OCI-LY3 (cell line): ENCODE data around the gene SEBOX.
A peak's percentile ranks its signal among the peaks of the same experiment; 100 is the strongest.

ENCODE experiments used
- H2AFZ ChIP-seq: fragments of 200-600, 300-600 bp; shearing (Covaris generic); 2 replicates; pipeline ENCODE4 v1.6.0; 2014; ENCODE audit warnings: antibody characterized with exemption, low read depth, low read length
- H3K27ac ChIP-seq: fragments of 200-600, 300-600 bp; sonication (generic); 2 replicates; pipeline ENCODE4 v1.5.1; 2014; ENCODE audit warnings: mild to moderate bottlenecking, low read length, moderate library complexity, mixed read lengths
- H3K27me3 ChIP-seq: fragments of 200-600, 300-600 bp; sonication (generic); 2 replicates; pipeline ENCODE4 v1.6.1; 2014; ENCODE audit warnings: low read depth, low read length, mixed read lengths
- H3K36me3 ChIP-seq: fragments of 200-600, 300-600 bp; sonication (generic); replicated peaks from 2 replicates; pipeline ENCODE3; 2014; ENCODE audit warnings: low read depth, low read length, mixed read lengths
- H3K4me1 ChIP-seq: fragments of 300-600, 200-600 bp; sonication (generic); 2 replicates; pipeline ENCODE4 v1.6.1; 2014; ENCODE audit warnings: low read length, mixed read lengths
- H3K4me2 ChIP-seq: fragments of 200-600, 300-600 bp; sonication (generic); 2 replicates; pipeline ENCODE4 v1.6.1; 2014; ENCODE audit warnings: low read length, mixed read lengths
- H3K4me3 ChIP-seq: fragments of 300-600, 200-600 bp; sonication (generic); 2 replicates; pipeline ENCODE4 v1.5.1; 2014; ENCODE audit warnings: antibody characterized with exemption, mild to moderate bottlenecking, low read length, moderate library complexity
- H3K79me2 ChIP-seq: fragments of 300-600, 200-600 bp; shearing (Covaris generic); 2 replicates; pipeline ENCODE4 v1.6.1; 2014; ENCODE audit warnings: mild to moderate bottlenecking, low read length, mixed read lengths
- H3K9ac ChIP-seq: fragments of 300-600, 200-600 bp; shearing (Covaris generic); 2 replicates; pipeline ENCODE4 v1.6.0; 2014; ENCODE audit warnings: mild to moderate bottlenecking, low read length, moderate library complexity
- H3K9me3 ChIP-seq: fragments of 200-600, 300-600 bp; shearing (Covaris generic); 2 replicates; pipeline ENCODE4 v1.6.1; 2014; ENCODE audit warnings: low read length, mixed read lengths; ENCODE audit not compliant: insufficient read depth
- H4K20me1 ChIP-seq: fragments of 200-600, 300-600 bp; sonication (generic); 2 replicates; pipeline ENCODE4 v1.6.1; 2016; ENCODE audit warnings: low read length, mixed read lengths; ENCODE audit not compliant: insufficient read depth
- CTCF ChIP-seq: fragments of 200-600, 300-600 bp; sonication (generic); IDR thresholded peaks from 2 replicates; pipeline ENCODE4 v1.5.1; 2014; ENCODE audit warnings: antibody characterized with exemption, low read length, low read depth
- EZH2phosphoT487 ChIP-seq: fragments of 200-600 bp; shearing (Covaris generic); IDR thresholded peaks from 2 replicates; pipeline ENCODE4 v1.6.1; 2018; ENCODE audit warnings: antibody characterized with exemption, mixed run types, low read depth

SEBOX gene

GRCh38 chr17:28331891-28332420 lies 33.0 kb downstream of the SEBOX start:
- Histone ChIP-seq H3K27me3 (no peaks in the 10 kb centered on the region), H3K36me3 (peaks cover 22% of the 10 kb centered on the region), H3K4me1 (peaks cover 32% of the 10 kb centered on the region), H3K27ac (no peak overlapping the region), H3K9me3 (no peaks in the 10 kb centered on the region), H2AFZ (no peak overlapping the region), H3K79me2 (peaks cover 41% of the 10 kb centered on the region), H3K4me3 (no peak overlapping the region), H3K9ac (no peak overlapping the region), H3K4me2 (no peak overlapping the region), H4K20me1 (peaks cover 5% of the 10 kb centered on the region; the same call in 1 of the 2 replicates)
- TF ChIP-seq EZH2phosphoT487 (no peak), CTCF (no peak)

- Histone ChIP-seq H4K20me1 (peaks cover 15% of the 10 kb centered on the region; the same call in 1 of the 2 replicates), H2AFZ (no peak overlapping the region), H3K4me2 (no peak overlapping the region), H3K9ac (no peak overlapping the region), H3K4me3 (no peak overlapping the region), H3K27me3 (no peaks in the 10 kb centered on the region), H3K79me2 (peaks cover 44% of the 10 kb centered on the region), H3K4me1 (peaks cover 39% of the 10 kb centered on the region), H3K36me3 (peaks cover 35% of the 10 kb centered on the region), H3K9me3 (no peaks in the 10 kb centered on the region), H3K27ac (no peak overlapping the region)
- TF ChIP-seq CTCF (no peak), EZH2phosphoT487 (no peak)
Observed at GRCh38 chr17:28330671-28331070, 34.3 kb downstream of the SEBOX start.

- Histone ChIP-seq H3K4me2 (no peak overlapping the region), H4K20me1 (peaks cover 33% of the 10 kb centered on the region), H3K36me3 (peaks cover 48% of the 10 kb centered on the region), H3K79me2 (peaks cover 57% of the 10 kb centered on the region), H2AFZ (no peak overlapping the region), H3K4me1 (peaks cover 52% of the 10 kb centered on the region), H3K27ac (peak overlapping the region; percentile 94; the same call in 1 of the 2 replicates), H3K9me3 (no peaks in the 10 kb centered on the region), H3K4me3 (no peak overlapping the region), H3K27me3 (no peaks in the 10 kb centered on the region), H3K9ac (no peak overlapping the region)
- TF ChIP-seq CTCF (no peak), EZH2phosphoT487 (no peak)
Observed at GRCh38 chr17:28328325-28328724, 36.7 kb downstream of the SEBOX start.

GRCh38 chr17:28327709-28328108 lies 37.3 kb downstream of the SEBOX start:
- Histone ChIP-seq H3K27ac (peak overlapping the region; percentile 94), H3K4me1 (peaks cover 58% of the 10 kb centered on the region), H3K4me3 (peak overlapping the region; percentile 29), H3K9ac (0 out of 2 replicates have a peak overlapping the region, but pooled peaks have one; percentile 24), H3K9me3 (no peaks in the 10 kb centered on the region), H4K20me1 (peaks cover 39% of the 10 kb centered on the region), H3K4me2 (peak overlapping the region; percentile 62), H3K79me2 (peaks cover 63% of the 10 kb centered on the region), H3K36me3 (peaks cover 53% of the 10 kb centered on the region), H3K27me3 (no peaks in the 10 kb centered on the region), H2AFZ (no peak overlapping the region)
- TF ChIP-seq CTCF (peak; percentile 16; the same call in 1 of the 2 replicates), EZH2phosphoT487 (no peak)
